Body of pancreas (tissue), 4 donors: ENCODE data around the gene HERC5. TPM values are rescaled to one million over a fixed set of nuclear protein-coding genes. Genes with fewer than 3 reads are reported as not detected.

Experiments used
- ATAC-seq: fragments of 150-250 bp; one replicate; pipeline ENCODE4 v1.9.1; 2016
- DNase-seq, 4 donors: peaks; one replicate each; pipeline ENCODE4 v3.0.0-alpha.2; 2019
- H3K27ac ChIP-seq, 4 donors: fragments of 200-600 bp; sonication (generic); 1 replicate in 3 of 4; 2 replicates in 1 of 4; pipeline versions ENCODE4 v1.5.1 to v1.6.1; 2016 to 2019; ENCODE audit warnings: mild to moderate bottlenecking in 1 of 4, mixed read lengths in 1 of 4, moderate library complexity in 1 of 4
- H3K27me3 ChIP-seq, 2 donors: fragments of 200-600 bp; sonication (generic); one replicate each; pipeline ENCODE4 v1.6.0; 2016; ENCODE audit warnings: mild to moderate bottlenecking in 1 of 2
- H3K36me3 ChIP-seq, 2 donors: fragments of 200-600 bp; sonication (generic); replicated peaks in 1 of 2; 2 replicates each; pipeline ENCODE4 v1.5.1; 2016; ENCODE audit warnings: low read depth in 2 of 2; ENCODE audit not compliant: insufficient read depth in 1 of 2
- H3K4me1 ChIP-seq: fragments of 200-600 bp; sonication (generic); one replicate; pipeline ENCODE4 v1.6.0; 2016
- H3K4me3 ChIP-seq, 2 donors: fragments of 200-600 bp; sonication (generic); 1 replicate in 1 of 2; 2 replicates in 1 of 2; pipeline ENCODE4 v1.5.1; 2016 to 2019
- H3K9me3 ChIP-seq, 3 donors: fragments of 200-600 bp; sonication (generic); 1 replicate in 2 of 3; 2 replicates in 1 of 3; pipeline ENCODE4 v1.5.1; 2016
- CTCF ChIP-seq, 7 experiments: fragments of 450-650 bp in 4 of 7; fragments of 200-600 bp in 3 of 7; sonication (generic) in 3 of 7; IDR thresholded peaks; one replicate each; pipeline ENCODE4 v1.5.1; 2016 to 2019; ENCODE audit warnings: antibody characterized with exemption in 7 of 7
- POLR2A ChIP-seq, 3 donors: fragments of 450-650 bp; IDR thresholded peaks; one replicate each; pipeline ENCODE4 v1.6.1; 2016; ENCODE audit warnings: antibody characterized with exemption in 3 of 3, mild to moderate bottlenecking in 2 of 3
- WGBS, 2 donors: methylation state at CpG; one replicate each; pipeline ENCODE4 v1.1.5; 2017; 5-methylcytosine and 5-hydroxymethylcytosine counted together
- intact Hi-C: fragments of 100-400 bp; cut with DNase I; formaldehyde crosslinking; loops from one replicate; pipeline ENCODE4 v1.15.1; 2023
- total RNA-seq, 2 donors: library from RNA; depleted of rRNA; stranded (reverse); fragments of >200 nt; gene quantifications; one replicate each; pipeline ENCODE4 v1.1.0, GENCODE V29; 2016

HERC5 gene
- total RNA-seq, 2 donors from 2014 or later = 2.6 to 3.9 TPM

GRCh38 chr4:88449290-88449689 lies 7.6 kb upstream of the HERC5 start:
- no peak for DNase-seq

GRCh38 chr4:88451205-88451604 lies 5.7 kb upstream of the HERC5 start:
- no peak overlapping the region for H3K4me3 ChIP-seq
- H3K36me3 ChIP-seq = no peaks in the 10 kb centered on the region
- 75 to 79% methylated on average over 2 of the region's 2 CpGs for WGBS, 2 donors
- no peaks in the 10 kb centered on the region for H3K9me3 ChIP-seq
- no peak for TF ChIP-seq CTCF (IDR thresholded peaks at IDR 0.05)
- no peak for TF ChIP-seq POLR2A (IDR thresholded peaks at IDR 0.05)
- ATAC-seq (no peak), DNase-seq (no peak)
- H3K4me1 ChIP-seq = no peaks in the 10 kb centered on the region
- intact Hi-C loops = loop anchor here (10.0 kb wide), 1 partner anchor 226 kb away; no protein-coding TSS in a partner anchor
- no peaks in the 10 kb centered on the region for H3K27me3 ChIP-seq
- H3K27ac ChIP-seq = no peak overlapping the region

More at GRCh38 chr4:88449290-88449689, 7.6 kb upstream of the HERC5 start:
- no peak for ATAC-seq
- no peaks in the 10 kb centered on the region for H3K27me3 ChIP-seq
- H3K4me3 ChIP-seq = no peak overlapping the region
- H3K27ac ChIP-seq = no peak overlapping the region
- no peaks in the 10 kb centered on the region for H3K36me3 ChIP-seq
- intact Hi-C loops = no loop called here
- no peaks in the 10 kb centered on the region for H3K4me1 ChIP-seq
- no peaks in the 10 kb centered on the region for H3K9me3 ChIP-seq
- TF ChIP-seq POLR2A (IDR thresholded peaks at IDR 0.05) (no peak), CTCF (IDR thresholded peaks at IDR 0.05) (no peak)

GRCh38 chr4:88452912-88453311 lies 4.0 kb upstream of the HERC5 start:
- H3K27ac ChIP-seq = no peak overlapping the region
- 42 to 60% methylated on average over 2 of the region's 2 CpGs for WGBS, 2 donors
- H3K4me3 ChIP-seq = no peak overlapping the region
- H3K36me3 ChIP-seq = no peaks in the 10 kb centered on the region
- no peaks in the 10 kb centered on the region for H3K27me3 ChIP-seq
- DNase-seq = no peak
- no peak for ATAC-seq
- H3K4me1 ChIP-seq = peaks cover 9% of the 10 kb centered on the region
- no peaks in the 10 kb centered on the region for H3K9me3 ChIP-seq
- intact Hi-C loops = loop anchor here (10.0 kb wide), 1 partner anchor 228 kb away; no protein-coding TSS in a partner anchor
- TF ChIP-seq POLR2A (IDR thresholded peaks at IDR 0.05) = no peak
- no peak for TF ChIP-seq CTCF (IDR thresholded peaks at IDR 0.05)

GRCh38 chr4:88457307-88458103 lies 586 bp downstream of the HERC5 start:
- no peaks in the 10 kb centered on the region for H3K9me3 ChIP-seq
- peak overlapping the region; percentile 26 to 84 (median 79) for H3K27ac ChIP-seq
- ATAC-seq (peak; percentile 69), DNase-seq (peak; percentile 50 to 68 (median 58))
- no peaks in the 10 kb centered on the region for H3K27me3 ChIP-seq
- no peaks in the 10 kb centered on the region for H3K36me3 ChIP-seq
- 5 to 11% methylated on average over 46 to 75 of the region's 75 CpGs for WGBS, 2 donors
- intact Hi-C loops = loop anchor here (10.0 kb wide), 1 partner anchor 233 kb away; no protein-coding TSS in a partner anchor
- H3K4me3 ChIP-seq = peak overlapping the region; percentile 73 to 83
- TF ChIP-seq CTCF (IDR thresholded peaks at IDR 0.05) (no peak), POLR2A (IDR thresholded peaks at IDR 0.05) (peak in 2 of 3 donors; percentile 4 to 13)
- H3K4me1 ChIP-seq = peaks cover 11% of the 10 kb centered on the region
